Measurements from ENCODE around the gene MKNK1. TPM values are rescaled to one million over a fixed set of nuclear protein-coding genes. Genes with fewer than 3 reads are reported as not detected.
A peak's percentile ranks its signal among the peaks of the same experiment; 100 is the strongest.

The MKNK1 gene
- total RNA-seq, 1 donor from 2014 or later = 61.1 TPM

DNA sequence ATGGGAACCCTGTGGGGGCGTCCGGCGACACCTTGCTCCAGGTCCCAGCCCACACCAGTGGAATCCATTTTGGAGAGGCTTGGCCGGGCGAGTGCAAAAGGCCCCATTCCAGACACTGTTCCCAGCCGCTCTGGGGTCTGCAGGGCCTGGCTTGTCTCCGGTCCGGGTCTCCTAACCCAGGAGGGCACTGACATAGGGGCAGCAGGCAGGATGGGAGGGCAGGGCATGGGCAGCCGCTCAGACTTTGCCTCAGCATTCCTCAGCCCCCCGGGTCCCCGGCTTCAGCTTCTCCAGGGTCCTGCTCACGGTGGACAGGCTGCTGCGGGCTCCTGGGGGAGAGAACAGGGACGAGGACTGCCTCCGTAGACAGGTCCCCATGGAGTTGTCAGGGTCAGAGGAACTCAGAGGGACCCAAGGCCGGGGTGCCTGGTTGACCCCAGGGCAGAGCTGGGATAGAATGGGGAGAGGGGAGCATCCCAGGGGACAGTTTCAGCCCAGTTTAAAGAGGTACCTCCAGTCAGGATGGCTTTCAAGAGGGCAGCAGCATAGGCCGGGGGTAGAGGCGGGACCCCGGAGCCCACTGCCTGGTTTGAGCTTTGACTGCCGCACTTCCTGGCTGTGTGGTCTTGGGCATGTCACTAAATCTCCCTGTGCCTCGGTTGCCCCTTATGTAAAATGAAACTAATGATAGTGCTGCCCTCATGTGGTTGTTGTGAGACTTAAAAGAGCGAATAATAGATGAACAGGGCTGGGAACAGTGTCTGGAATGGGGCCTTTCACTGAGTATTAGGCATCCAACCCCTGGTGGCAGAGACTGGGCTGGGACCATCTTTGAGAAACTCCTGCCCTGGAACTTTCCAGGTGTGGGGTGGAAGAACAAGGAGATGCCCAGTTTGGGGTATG lies 56.3 kb downstream of the MKNK1 start:
- Histone ChIP-seq H3K27me3 (peaks cover 36% of the 10 kb centered on the region), H3K9me3 (no peaks in the 10 kb centered on the region)
- ATAC-seq = peak; percentile 43

DNA sequence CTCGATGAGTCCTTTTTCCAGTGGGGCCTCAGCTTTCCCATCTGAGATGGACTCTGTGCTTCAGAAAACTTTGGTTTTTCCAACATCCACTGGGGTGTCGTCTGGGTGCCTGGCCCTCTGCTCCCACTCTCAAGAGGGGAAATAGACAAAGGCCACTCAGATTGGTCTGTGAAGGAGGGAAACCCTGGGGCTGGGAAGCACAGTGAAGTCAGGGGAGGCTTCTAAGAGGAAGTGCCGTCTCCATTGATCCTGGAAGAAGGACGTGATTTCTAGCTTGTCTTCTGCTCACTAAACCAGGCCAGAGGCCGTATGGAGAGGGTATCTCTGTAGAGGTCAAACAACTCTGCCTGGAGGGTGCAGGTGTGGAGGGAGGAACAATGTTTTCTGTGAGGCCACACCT lies 57.9 kb downstream of the MKNK1 start:
- H3K27me3 ChIP-seq = peaks cover 42% of the 10 kb centered on the region

More for the DNA sequence above, 56.3 kb downstream of the MKNK1 start:
- no peak overlapping the region for H3K27ac ChIP-seq
- no peak for DNase-seq
- intact Hi-C loops (cut with DNase I) = no loop called here
- no peaks in the 10 kb centered on the region for H3K36me3 ChIP-seq
- H3K4me3 ChIP-seq = no peak overlapping the region
- TF ChIP-seq, protein P1, sequence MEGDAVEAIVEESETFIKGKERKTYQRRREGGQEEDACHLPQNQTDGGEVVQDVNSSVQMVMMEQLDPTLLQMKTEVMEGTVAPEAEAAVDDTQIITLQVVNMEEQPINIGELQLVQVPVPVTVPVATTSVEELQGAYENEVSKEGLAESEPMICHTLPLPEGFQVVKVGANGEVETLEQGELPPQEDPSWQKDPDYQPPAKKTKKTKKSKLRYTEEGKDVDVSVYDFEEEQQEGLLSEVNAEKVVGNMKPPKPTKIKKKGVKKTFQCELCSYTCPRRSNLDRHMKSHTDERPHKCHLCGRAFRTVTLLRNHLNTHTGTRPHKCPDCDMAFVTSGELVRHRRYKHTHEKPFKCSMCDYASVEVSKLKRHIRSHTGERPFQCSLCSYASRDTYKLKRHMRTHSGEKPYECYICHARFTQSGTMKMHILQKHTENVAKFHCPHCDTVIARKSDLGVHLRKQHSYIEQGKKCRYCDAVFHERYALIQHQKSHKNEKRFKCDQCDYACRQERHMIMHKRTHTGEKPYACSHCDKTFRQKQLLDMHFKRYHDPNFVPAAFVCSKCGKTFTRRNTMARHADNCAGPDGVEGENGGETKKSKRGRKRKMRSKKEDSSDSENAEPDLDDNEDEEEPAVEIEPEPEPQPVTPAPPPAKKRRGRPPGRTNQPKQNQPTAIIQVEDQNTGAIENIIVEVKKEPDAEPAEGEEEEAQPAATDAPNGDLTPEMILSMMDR (IDR thresholded peaks at IDR 0.05) = peak; percentile 48
- no peaks in the 10 kb centered on the region for H3K4me1 ChIP-seq

DNA sequence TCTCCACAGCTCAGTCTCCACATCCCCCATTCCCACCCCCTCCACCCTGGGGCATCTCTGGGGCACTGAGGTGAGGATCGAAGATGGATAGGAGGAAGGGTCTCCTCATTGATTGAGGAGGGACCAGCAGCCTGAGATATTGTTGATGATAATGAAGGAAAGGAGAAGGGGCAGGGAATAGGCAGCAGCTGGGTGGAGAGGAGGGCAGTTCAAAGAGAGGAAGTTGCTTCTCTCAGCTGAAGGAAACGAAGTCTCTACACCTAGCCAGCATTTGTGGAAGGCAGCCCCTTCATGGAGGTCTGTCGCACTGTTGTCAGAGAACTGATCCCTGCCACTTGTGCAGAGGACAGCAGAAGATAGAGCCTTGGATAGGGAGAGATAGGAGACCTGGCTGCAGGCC lies 58.3 kb downstream of the MKNK1 start:
- TF ChIP-seq, protein P1 (IDR thresholded peaks at IDR 0.05) = no peak
- H3K4me3 ChIP-seq = no peak overlapping the region
- no peaks in the 10 kb centered on the region for H3K36me3 ChIP-seq
- intact Hi-C loops (cut with DNase I) = no loop called here
- H3K27ac ChIP-seq = no peak overlapping the region
- H3K4me1 ChIP-seq = no peaks in the 10 kb centered on the region
- DNase-seq = no peak
- peaks cover 42% of the 10 kb centered on the region for H3K27me3 ChIP-seq
- no peaks in the 10 kb centered on the region for H3K9me3 ChIP-seq
- ATAC-seq = no peak

More for the DNA sequence above, 57.9 kb downstream of the MKNK1 start:
- no peaks in the 10 kb centered on the region for H3K36me3 ChIP-seq
- no peaks in the 10 kb centered on the region for H3K9me3 ChIP-seq
- no peak for DNase-seq
- H3K4me1 ChIP-seq = no peaks in the 10 kb centered on the region
- ATAC-seq = no peak
- TF ChIP-seq, protein P1 (IDR thresholded peaks at IDR 0.05) = no peak
- intact Hi-C loops (cut with DNase I) = no loop called here
- H3K27ac ChIP-seq = no peak overlapping the region
- H3K4me3 ChIP-seq = no peak overlapping the region

DNA sequence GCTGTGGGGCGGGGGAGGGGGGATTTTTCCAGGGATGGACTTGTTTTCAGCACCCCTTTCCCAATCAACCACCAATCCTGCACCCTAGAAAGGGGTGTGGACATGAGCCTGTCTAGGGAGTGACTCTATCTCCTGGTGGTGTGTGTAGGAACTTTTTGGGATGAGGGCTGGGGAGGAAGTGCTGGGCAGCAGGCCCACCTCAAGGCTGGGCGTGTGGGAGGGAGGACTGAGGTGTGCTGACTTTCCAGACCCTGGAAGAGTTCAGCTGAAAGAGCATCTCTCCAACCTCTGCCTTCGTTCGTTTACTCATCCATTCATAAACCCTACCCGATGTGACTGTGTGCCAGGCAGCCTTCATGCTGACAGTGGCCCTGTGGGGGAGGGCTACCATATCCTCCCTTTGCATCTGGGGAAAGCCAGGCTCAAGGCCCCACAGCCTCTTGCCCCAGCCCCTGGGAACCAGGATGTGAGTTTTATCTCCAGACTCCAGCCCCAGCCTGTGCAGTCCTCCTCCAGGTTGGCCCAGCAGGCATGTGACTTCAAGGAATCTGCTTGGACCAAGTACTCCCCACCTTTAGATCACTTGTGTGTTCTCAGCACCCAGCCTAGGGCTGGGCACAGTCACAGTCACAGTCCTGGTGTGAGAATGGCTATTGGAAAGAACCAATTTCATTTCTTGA lies 59.4 kb downstream of the MKNK1 start:
- H3K27me3 ChIP-seq = peaks cover 42% of the 10 kb centered on the region
- intact Hi-C loops (cut with DNase I) = no loop called here

DNA sequence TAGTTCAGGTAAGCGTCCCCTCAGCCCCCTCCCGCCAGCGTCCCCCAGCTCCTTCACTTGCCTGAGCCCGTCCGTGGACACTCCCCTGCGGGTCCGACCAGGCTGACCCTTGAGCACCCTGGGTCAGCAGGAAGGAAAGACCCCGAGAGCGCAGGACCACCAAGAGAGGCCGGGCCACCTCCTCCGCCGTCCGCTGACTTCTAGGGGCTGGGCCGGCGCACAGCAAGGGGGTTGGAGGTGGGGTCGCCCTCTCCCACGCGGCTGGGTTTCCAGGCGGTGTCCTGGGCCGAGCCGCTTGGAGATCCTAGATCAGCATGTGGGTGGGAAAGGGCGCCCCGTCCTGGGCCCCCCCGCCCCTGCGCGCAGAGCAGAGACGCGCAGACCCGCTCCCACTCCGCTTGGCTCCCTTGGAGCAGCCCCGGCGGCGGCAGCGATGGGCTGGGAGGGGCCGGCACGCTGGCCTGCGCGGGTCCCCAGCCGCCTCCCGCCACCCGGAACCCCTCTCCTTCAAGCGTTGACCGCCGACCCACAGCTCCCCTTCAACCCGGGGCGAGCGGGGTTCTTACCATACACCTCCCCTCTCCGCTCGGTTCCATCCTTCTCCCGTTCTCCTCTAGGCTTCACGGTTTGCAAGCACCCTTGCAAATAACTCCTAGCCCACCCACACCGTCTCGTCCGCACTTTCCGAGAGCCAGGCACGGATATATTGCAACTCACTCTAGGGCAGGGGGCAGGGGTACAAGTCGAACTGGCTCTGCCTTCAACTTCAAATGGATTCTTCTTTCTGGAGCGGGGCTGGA lies 60.1 kb downstream of the MKNK1 start:
- Histone ChIP-seq H3K27me3 (peaks cover 42% of the 10 kb centered on the region), H3K36me3 (no peaks in the 10 kb centered on the region), H3K4me1 (no peaks in the 10 kb centered on the region), H3K27ac (no peak overlapping the region), H3K9me3 (no peaks in the 10 kb centered on the region), H3K4me3 (no peak overlapping the region)
- DNase-seq (no peak), ATAC-seq (no peak)
- intact Hi-C loops (cut with DNase I) = no loop called here
- TF ChIP-seq, protein P1 (IDR thresholded peaks at IDR 0.05) = no peak

More for the DNA sequence above, 59.4 kb downstream of the MKNK1 start:
- ATAC-seq (no peak), DNase-seq (no peak)
- no peaks in the 10 kb centered on the region for H3K9me3 ChIP-seq
- no peak overlapping the region for H3K4me3 ChIP-seq
- H3K27ac ChIP-seq = no peak overlapping the region
- TF ChIP-seq, protein P1 (IDR thresholded peaks at IDR 0.05) = no peak
- no peaks in the 10 kb centered on the region for H3K4me1 ChIP-seq
- H3K36me3 ChIP-seq = no peaks in the 10 kb centered on the region
